K562 (cell line): ENCODE results near the gene ZNF709. TPM values are rescaled to one million over a fixed set of nuclear protein-coding genes. Genes with fewer than 3 reads are reported as not detected.

Source experiments
- ASH1L ChIP-seq: fragments of 450-650 bp; IDR thresholded peaks from 2 replicates; pipeline ENCODE4 v1.6.1; 2018; ENCODE audit warnings: borderline replicate concordance, mild to moderate bottlenecking, low read depth; ENCODE audit not compliant: partially characterized antibody
- FOXA1 ChIP-seq: fragments of 450-650 bp; IDR thresholded peaks from 2 replicates; pipeline ENCODE4 v1.6.1; 2016; ENCODE audit warnings: mild to moderate bottlenecking, borderline replicate concordance
- HNRNPK ChIP-seq: fragments of 200-400 bp; formaldehyde crosslinking; IDR thresholded peaks from one replicate; pipeline ENCODE4 v1.6.1; 2018; ENCODE audit warnings: mild to moderate bottlenecking, low read depth, low read length; ENCODE audit not compliant: poor library complexity, severe bottlenecking
- MTF1 ChIP-seq: fragments of 250-450 bp; sonication (Bioruptor Pico); IDR thresholded peaks from 2 replicates; pipeline ENCODE4 v1.9.0; 2021; ENCODE audit warnings: moderate library complexity, mild to moderate bottlenecking, inconsistent platforms, borderline replicate concordance
- POLR2H ChIP-seq: IDR thresholded peaks from 2 replicates; pipeline ENCODE4 v1.6.1; 2016; ENCODE audit warnings: missing genetic modification characterization, low read depth, mild to moderate bottlenecking, control low read depth, missing compliant biosample characterization, moderate library complexity
- PTTG1 ChIP-seq: fragments of 450-650 bp; IDR thresholded peaks from 2 replicates; pipeline ENCODE4 v1.6.1; 2016; ENCODE audit warnings: low read depth, mild to moderate bottlenecking, missing genetic modification characterization, missing compliant biosample characterization
- SIN3B ChIP-seq: fragments of 450-650 bp; IDR thresholded peaks from 2 replicates; pipeline ENCODE4 v1.6.1; 2017; ENCODE audit warnings: low read depth, mild to moderate bottlenecking, moderate library complexity
- SMAD3 ChIP-seq: fragments of 450-650 bp; formaldehyde crosslinking; conservative IDR thresholded peaks from 2 replicates; pipeline ENCODE4 v1.4.0; 2020; ENCODE audit warnings: mild to moderate bottlenecking
- SMARCA5 ChIP-seq: fragments of 450-650 bp; IDR thresholded peaks from 2 replicates; pipeline ENCODE4 v1.6.1; 2016
- XRCC5 ChIP-seq: fragments of 200-400 bp; formaldehyde crosslinking; IDR thresholded peaks from 2 replicates; pipeline ENCODE4 v1.6.1; 2017; ENCODE audit warnings: low read depth, mild to moderate bottlenecking, low read length
- ZBTB26 ChIP-seq: fragments of 450-650 bp; formaldehyde crosslinking; IDR thresholded peaks from 2 replicates; pipeline ENCODE4 v1.4.0; 2022; ENCODE audit warnings: missing genetic modification characterization
- ZNF57 ChIP-seq: fragments of 450-650 bp; formaldehyde crosslinking; IDR thresholded peaks from 2 replicates; pipeline ENCODE4 v1.4.0; 2020; ENCODE audit warnings: mild to moderate bottlenecking, moderate library complexity
- ZNF586 ChIP-seq: fragments of 450-650 bp; formaldehyde crosslinking; conservative IDR thresholded peaks from 2 replicates; pipeline ENCODE4 v1.4.0; 2020; ENCODE audit warnings: mild to moderate bottlenecking, moderate library complexity
- ZSCAN29 ChIP-seq: fragments of 450-650 bp; IDR thresholded peaks from 2 replicates; pipeline ENCODE4 v1.6.1; 2017
- polyA plus RNA-seq, 8 experiments: library from polyadenylated mRNA; depleted of rRNA in 4 of 8; stranded (reverse) in 5 of 8; unstranded in 3 of 8; fragments of >200 nt; fragmentation: Nextera tagmentation in 2 of 8; fragmentation: Illumina TruSeq in 1 of 8; extraction: Ambion mirVana in 2 of 8; extraction: Trizol in 1 of 8; gene quantifications; 2 replicates each; pipeline versions ENCODE4 v1.2.1 to v1.2.3, GENCODE V29; 2011 to 2014; ENCODE audit warnings: inconsistent platforms in 1 of 8, missing spikeins in 1 of 8
- total RNA-seq, 7 experiments: library from RNA; depleted of rRNA in 6 of 7; stranded (reverse); fragments of >200 nt in 6 of 7; fragmentation: Illumina TruSeq in 2 of 7; extraction: Trizol in 2 of 7; gene quantifications; 2 replicates each; pipeline versions ENCODE4 v1.2.1 to v1.2.3, GENCODE V29; 2011 to 2021; ENCODE audit warnings: low replicate concordance in 1 of 7
- TF ChIP-seq, protein P1 (sequence below): fragments of 450-650 bp; IDR thresholded peaks from 2 replicates; pipeline ENCODE4 v1.6.1; 2014; ENCODE audit warnings: low read depth, mild to moderate bottlenecking, moderate library complexity, borderline replicate concordance
- TF ChIP-seq, protein P2 (sequence below), 2 experiments: fragments of 450-650 bp in 1 of 2; sonication (generic) in 1 of 2; formaldehyde crosslinking in 1 of 2; IDR thresholded peaks; 2 replicates each; pipeline versions ENCODE4 v1.7.1 to v1.9.0; 2016 to 2022; ENCODE audit warnings: inconsistent platforms in 1 of 2, mild to moderate bottlenecking in 1 of 2, missing genetic modification reagents in 1 of 2

Gene ZNF709
- total and polyA plus RNA-seq, 9 of the 15 experiments (the other 6 are each of a cell fraction or from before 2014, with no cell fraction given) = 0.07 to 0.69 (median 0.18) TPM

GRCh38 chr19:12440541-12441316 lies 43.9 kb downstream of the ZNF709 start, which contains the start of gene ZNF443 (continued):
- no peak for TF ChIP-seq ZNF57 (CRISPR knock-in tag)
- TF ChIP-seq MTF1 = no peak
- no peak for TF ChIP-seq SMAD3 (CRISPR knock-in tag)
- TF ChIP-seq SMARCA5 = no peak
- TF ChIP-seq, protein P1, sequence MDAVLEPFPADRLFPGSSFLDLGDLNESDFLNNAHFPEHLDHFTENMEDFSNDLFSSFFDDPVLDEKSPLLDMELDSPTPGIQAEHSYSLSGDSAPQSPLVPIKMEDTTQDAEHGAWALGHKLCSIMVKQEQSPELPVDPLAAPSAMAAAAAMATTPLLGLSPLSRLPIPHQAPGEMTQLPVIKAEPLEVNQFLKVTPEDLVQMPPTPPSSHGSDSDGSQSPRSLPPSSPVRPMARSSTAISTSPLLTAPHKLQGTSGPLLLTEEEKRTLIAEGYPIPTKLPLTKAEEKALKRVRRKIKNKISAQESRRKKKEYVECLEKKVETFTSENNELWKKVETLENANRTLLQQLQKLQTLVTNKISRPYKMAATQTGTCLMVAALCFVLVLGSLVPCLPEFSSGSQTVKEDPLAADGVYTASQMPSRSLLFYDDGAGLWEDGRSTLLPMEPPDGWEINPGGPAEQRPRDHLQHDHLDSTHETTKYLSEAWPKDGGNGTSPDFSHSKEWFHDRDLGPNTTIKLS = no peak
- no peak for TF ChIP-seq XRCC5
- TF ChIP-seq, protein P2, sequence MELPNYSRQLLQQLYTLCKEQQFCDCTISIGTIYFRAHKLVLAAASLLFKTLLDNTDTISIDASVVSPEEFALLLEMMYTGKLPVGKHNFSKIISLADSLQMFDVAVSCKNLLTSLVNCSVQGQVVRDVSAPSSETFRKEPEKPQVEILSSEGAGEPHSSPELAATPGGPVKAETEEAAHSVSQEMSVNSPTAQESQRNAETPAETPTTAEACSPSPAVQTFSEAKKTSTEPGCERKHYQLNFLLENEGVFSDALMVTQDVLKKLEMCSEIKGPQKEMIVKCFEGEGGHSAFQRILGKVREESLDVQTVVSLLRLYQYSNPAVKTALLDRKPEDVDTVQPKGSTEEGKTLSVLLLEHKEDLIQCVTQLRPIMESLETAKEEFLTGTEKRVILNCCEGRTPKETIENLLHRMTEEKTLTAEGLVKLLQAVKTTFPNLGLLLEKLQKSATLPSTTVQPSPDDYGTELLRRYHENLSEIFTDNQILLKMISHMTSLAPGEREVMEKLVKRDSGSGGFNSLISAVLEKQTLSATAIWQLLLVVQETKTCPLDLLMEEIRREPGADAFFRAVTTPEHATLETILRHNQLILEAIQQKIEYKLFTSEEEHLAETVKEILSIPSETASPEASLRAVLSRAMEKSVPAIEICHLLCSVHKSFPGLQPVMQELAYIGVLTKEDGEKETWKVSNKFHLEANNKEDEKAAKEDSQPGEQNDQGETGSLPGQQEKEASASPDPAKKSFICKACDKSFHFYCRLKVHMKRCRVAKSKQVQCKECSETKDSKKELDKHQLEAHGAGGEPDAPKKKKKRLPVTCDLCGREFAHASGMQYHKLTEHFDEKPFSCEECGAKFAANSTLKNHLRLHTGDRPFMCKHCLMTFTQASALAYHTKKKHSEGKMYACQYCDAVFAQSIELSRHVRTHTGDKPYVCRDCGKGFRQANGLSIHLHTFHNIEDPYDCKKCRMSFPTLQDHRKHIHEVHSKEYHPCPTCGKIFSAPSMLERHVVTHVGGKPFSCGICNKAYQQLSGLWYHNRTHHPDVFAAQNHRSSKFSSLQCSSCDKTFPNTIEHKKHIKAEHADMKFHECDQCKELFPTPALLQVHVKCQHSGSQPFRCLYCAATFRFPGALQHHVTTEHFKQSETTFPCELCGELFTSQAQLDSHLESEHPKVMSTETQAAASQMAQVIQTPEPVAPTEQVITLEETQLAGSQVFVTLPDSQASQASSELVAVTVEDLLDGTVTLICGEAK (IDR thresholded peaks at IDR 0.05) = peak; percentile 57
- TF ChIP-seq, protein P2 (CRISPR knock-in tag; IDR thresholded peaks at IDR 0.05) = no peak
- no peak for TF ChIP-seq ZBTB26 (CRISPR knock-in tag)
- TF ChIP-seq ZSCAN29 = no peak
- no peak for TF ChIP-seq HNRNPK
- no peak for TF ChIP-seq FOXA1
- no peak for TF ChIP-seq PTTG1 (tag)
- TF ChIP-seq ASH1L = no peak
- no peak for TF ChIP-seq SIN3B
- TF ChIP-seq POLR2H (tag) = no peak
- TF ChIP-seq ZNF586 (CRISPR knock-in tag) = no peak
